ENCODE results near the gene CMTR2. TPM values are rescaled to one million over a fixed set of nuclear protein-coding genes. Genes with fewer than 3 reads are reported as not detected.

The CMTR2 gene
- 12.5 and 12.6 TPM in 2 replicates for polyA plus RNA-seq (2013)

- Histone ChIP-seq H4K91ac (ENCODE audit: low read depth, low read length) (peak within 1 kb of the TSS; percentile 89), H3K4me1 (ENCODE audit: control insufficient read depth in 1 of 2, insufficient read depth in 2 of 2, low read length in 2 of 2) (peaks cover 12 to 15% of the 10 kb centered on the region in 2 experiments), H3K9ac (ENCODE audit: low read length) (peak within 1 kb of the TSS; percentile 85)
Measured at GRCh38 chr16:71288890-71289731, at the start of gene CMTR2. Gene CMTR2 (minus strand): TSS chr16:71289402. CDS start chr16:71285920, 3,482 bp downstream.

GRCh38 chr16:71338632-71339031, 49.4 kb upstream of the CMTR2 start:
- Histone ChIP-seq H4K91ac (ENCODE audit: low read depth, low read length) (no peak overlapping the region), H3K4me3 (ENCODE audit: low read depth, low read length) (no peak overlapping the region), H2AK5ac (ENCODE audit: low read length) (no peak overlapping the region), H3K9ac (ENCODE audit: low read length) (no peak overlapping the region), H2BK12ac (ENCODE audit: low read length) (no peak overlapping the region), H3K27ac (ENCODE audit: low read depth, low read length) (no peak overlapping the region), H3K18ac (ENCODE audit: low read length) (no peak overlapping the region), H3K27me3 (ENCODE audit: insufficient read depth, low read length) (no peaks in the 10 kb centered on the region), H3K79me2 (ENCODE audit: control insufficient read depth, insufficient read depth, low read length, poor library complexity) (no peaks in the 10 kb centered on the region), H3K23ac (ENCODE audit: low read length) (no peak overlapping the region), H3K9me3 (ENCODE audit: insufficient read depth, low read depth, low read length) (peaks cover 4% of the 10 kb centered on the region), H2BK5ac (ENCODE audit: low read depth, low read length, poor library complexity) (no peak overlapping the region), H3K79me1 (ENCODE audit: low read length) (no peaks in the 10 kb centered on the region), H3K4me1 (ENCODE audit: control insufficient read depth in 1 of 2, insufficient read depth in 2 of 2, low read length in 2 of 2) (peaks cover 0 to 2% of the 10 kb centered on the region in 2 experiments), H2BK120ac (ENCODE audit: insufficient read depth, low read length, poor library complexity) (no peak overlapping the region), H4K12ac (ENCODE audit: low read depth, low read length) (no peak overlapping the region), H3K4ac (ENCODE audit: low read depth, low read length) (no peak overlapping the region), H2AFZ (ENCODE audit: insufficient read depth, low read length, poor library complexity) (no peak overlapping the region), H4K8ac (ENCODE audit: low read depth, low read length) (no peak overlapping the region), H3K36me3 (ENCODE audit: control insufficient read depth in 1 of 2, insufficient read depth in 2 of 2, low read length in 2 of 2) (no peaks in the 10 kb centered on the region), H3K14ac (ENCODE audit: low read length) (no peak overlapping the region), H3K4me2 (ENCODE audit: low read length) (no peak overlapping the region)
- peak in 1 of 2 donors; percentile 17 for DNase-seq
- WGBS (ENCODE audit: extremely low coverage, insufficient coverage, insufficient read length): no CpG with 5 or more reads among the region's 1 CpG

More at GRCh38 chr16:71288890-71289731, at the start of gene CMTR2:
- peak within 1 kb of the TSS; percentile 80 for H4K8ac ChIP-seq (ENCODE audit: low read depth, low read length)
- H2AK5ac ChIP-seq (ENCODE audit: low read length): peak within 1 kb of the TSS; percentile 99
- peak; percentile 100 for DNase-seq
- H2BK5ac ChIP-seq (ENCODE audit: low read depth, low read length, poor library complexity): peak within 1 kb of the TSS; percentile 84
- H2BK120ac ChIP-seq (ENCODE audit: insufficient read depth, low read length, poor library complexity): peak within 1 kb of the TSS; percentile 59
- H2AFZ ChIP-seq (ENCODE audit: insufficient read depth, low read length, poor library complexity): peak within 1 kb of the TSS; percentile 30
- H3K4ac ChIP-seq (ENCODE audit: low read depth, low read length): peak within 1 kb of the TSS; percentile 24
- H3K27ac ChIP-seq (ENCODE audit: low read depth, low read length): peak within 1 kb of the TSS; percentile 98
- H3K79me2 ChIP-seq (ENCODE audit: control insufficient read depth, insufficient read depth, low read length, poor library complexity): peaks cover 10% of the 10 kb centered on the region
- peaks cover 0 to 11% of the 10 kb centered on the region in 2 experiments for H3K36me3 ChIP-seq (ENCODE audit: control insufficient read depth in 1 of 2, insufficient read depth in 2 of 2, low read length in 2 of 2)
- peak within 1 kb of the TSS; percentile 90 for H4K12ac ChIP-seq (ENCODE audit: low read depth, low read length)
- H3K23ac ChIP-seq (ENCODE audit: low read length): no peak within 1 kb of the TSS
- peaks cover 3% of the 10 kb centered on the region for H3K9me3 ChIP-seq (ENCODE audit: insufficient read depth, low read depth, low read length)
- H2BK12ac ChIP-seq (ENCODE audit: low read length): peak within 1 kb of the TSS; percentile 56
- H3K18ac ChIP-seq (ENCODE audit: low read length): peak within 1 kb of the TSS; percentile 79
- peak within 1 kb of the TSS; percentile 81 for H3K14ac ChIP-seq (ENCODE audit: low read length)
- peaks cover 24% of the 10 kb centered on the region for H3K79me1 ChIP-seq (ENCODE audit: low read length)
- WGBS (ENCODE audit: extremely low coverage, insufficient coverage, insufficient read length): no CpG with 5 or more reads among the region's 60 CpGs
- H3K4me2 ChIP-seq (ENCODE audit: low read length): peak within 1 kb of the TSS; percentile 65
- peak within 1 kb of the TSS; percentile 80 for H3K4me3 ChIP-seq (ENCODE audit: low read depth, low read length)
- no peaks in the 10 kb centered on the region for H3K27me3 ChIP-seq (ENCODE audit: insufficient read depth, low read length)

GRCh38 chr16:71338193-71338592, 49.0 kb upstream of the CMTR2 start:
- no peak overlapping the region for H2BK5ac ChIP-seq (ENCODE audit: low read depth, low read length, poor library complexity)
- H3K79me2 ChIP-seq (ENCODE audit: control insufficient read depth, insufficient read depth, low read length, poor library complexity): no peaks in the 10 kb centered on the region
- no peak overlapping the region for H2AK5ac ChIP-seq (ENCODE audit: low read length)
- peaks cover 4% of the 10 kb centered on the region for H3K9me3 ChIP-seq (ENCODE audit: insufficient read depth, low read depth, low read length)
- H3K4me3 ChIP-seq (ENCODE audit: low read depth, low read length): no peak overlapping the region
- no peak overlapping the region for H2BK12ac ChIP-seq (ENCODE audit: low read length)
- H3K27me3 ChIP-seq (ENCODE audit: insufficient read depth, low read length): no peaks in the 10 kb centered on the region
- no peak overlapping the region for H2AFZ ChIP-seq (ENCODE audit: insufficient read depth, low read length, poor library complexity)
- no peak overlapping the region for H3K23ac ChIP-seq (ENCODE audit: low read length)
- no peak overlapping the region for H3K4me2 ChIP-seq (ENCODE audit: low read length)
- peak; percentile 12 to 51 for DNase-seq
- no peak overlapping the region for H4K91ac ChIP-seq (ENCODE audit: low read depth, low read length)
- no CpG with 5 or more reads among the region's 2 CpGs for WGBS (ENCODE audit: extremely low coverage, insufficient coverage, insufficient read length)
- no peak overlapping the region for H3K27ac ChIP-seq (ENCODE audit: low read depth, low read length)
- H3K14ac ChIP-seq (ENCODE audit: low read length): no peak overlapping the region
- H3K79me1 ChIP-seq (ENCODE audit: low read length): no peaks in the 10 kb centered on the region
- H3K18ac ChIP-seq (ENCODE audit: low read length): no peak overlapping the region
- H4K8ac ChIP-seq (ENCODE audit: low read depth, low read length): no peak overlapping the region
- H3K36me3 ChIP-seq (ENCODE audit: control insufficient read depth in 1 of 2, insufficient read depth in 2 of 2, low read length in 2 of 2): no peaks in the 10 kb centered on the region
- H3K9ac ChIP-seq (ENCODE audit: low read length): no peak overlapping the region
- H3K4ac ChIP-seq (ENCODE audit: low read depth, low read length): no peak overlapping the region
- H4K12ac ChIP-seq (ENCODE audit: low read depth, low read length): no peak overlapping the region
- peaks cover 0 to 2% of the 10 kb centered on the region in 2 experiments for H3K4me1 ChIP-seq (ENCODE audit: control insufficient read depth in 1 of 2, insufficient read depth in 2 of 2, low read length in 2 of 2)
- H2BK120ac ChIP-seq (ENCODE audit: insufficient read depth, low read length, poor library complexity): no peak overlapping the region

- no peak overlapping the region for H4K8ac ChIP-seq (ENCODE audit: low read depth, low read length)
- H3K4me1 ChIP-seq (ENCODE audit: control insufficient read depth in 1 of 2, insufficient read depth in 2 of 2, low read length in 2 of 2): peaks cover 0 to 2% of the 10 kb centered on the region in 2 experiments
- H3K4me2 ChIP-seq (ENCODE audit: low read length): no peak overlapping the region
- H2AK5ac ChIP-seq (ENCODE audit: low read length): no peak overlapping the region
- H3K79me1 ChIP-seq (ENCODE audit: low read length): no peaks in the 10 kb centered on the region
- H3K36me3 ChIP-seq (ENCODE audit: control insufficient read depth in 1 of 2, insufficient read depth in 2 of 2, low read length in 2 of 2): no peaks in the 10 kb centered on the region
- H3K79me2 ChIP-seq (ENCODE audit: control insufficient read depth, insufficient read depth, low read length, poor library complexity): no peaks in the 10 kb centered on the region
- WGBS (ENCODE audit: extremely low coverage, insufficient coverage, insufficient read length): no CpG with 5 or more reads among the region's 1 CpG
- H2BK120ac ChIP-seq (ENCODE audit: insufficient read depth, low read length, poor library complexity): no peak overlapping the region
- no peak overlapping the region for H2AFZ ChIP-seq (ENCODE audit: insufficient read depth, low read length, poor library complexity)
- H4K12ac ChIP-seq (ENCODE audit: low read depth, low read length): no peak overlapping the region
- no peak overlapping the region for H2BK12ac ChIP-seq (ENCODE audit: low read length)
- H3K9me3 ChIP-seq (ENCODE audit: insufficient read depth, low read depth, low read length): peaks cover 2% of the 10 kb centered on the region
- no peak overlapping the region for H3K9ac ChIP-seq (ENCODE audit: low read length)
- H3K4ac ChIP-seq (ENCODE audit: low read depth, low read length): no peak overlapping the region
- H3K18ac ChIP-seq (ENCODE audit: low read length): no peak overlapping the region
- no peak overlapping the region for H3K27ac ChIP-seq (ENCODE audit: low read depth, low read length)
- no peak overlapping the region for H3K4me3 ChIP-seq (ENCODE audit: low read depth, low read length)
- H2BK5ac ChIP-seq (ENCODE audit: low read depth, low read length, poor library complexity): no peak overlapping the region
- H4K91ac ChIP-seq (ENCODE audit: low read depth, low read length): no peak overlapping the region
- H3K14ac ChIP-seq (ENCODE audit: low read length): no peak overlapping the region
- no peaks in the 10 kb centered on the region for H3K27me3 ChIP-seq (ENCODE audit: insufficient read depth, low read length)
- H3K23ac ChIP-seq (ENCODE audit: low read length): no peak overlapping the region
- DNase-seq: no peak
Measured at GRCh38 chr16:71337631-71338030, 48.4 kb upstream of the CMTR2 start.

Data from trophoblast cell (in vitro differentiated cells and primary cell).